ENCODE data around the gene SLC35F4. TPM values are rescaled to one million over a fixed set of nuclear protein-coding genes. Genes with fewer than 3 reads are reported as not detected.

The SLC35F4 gene
- total and polyA plus RNA-seq, 11 donors, result not detected

GRCh38 chr14:57559576-57559975 is 306.3 kb downstream of the SLC35F4 start:
- H3K27ac ChIP-seq, result no peak overlapping the region
- DNase-seq (no peak), ATAC-seq (no peak)
- no peak overlapping the region for H3K4me3 ChIP-seq
- H3K4me1 ChIP-seq, result peaks cover 0 to 5% (median 0%) of the 10 kb centered on the region in 12 donors
- H3K9me3 ChIP-seq, result peaks cover 0 to 6% (median 0%) of the 10 kb centered on the region in 12 donors
- WGBS, 4 donors, result 71 to 78% (median 77%) methylated on average over 5 of the region's 5 CpGs
- intact Hi-C loops (cut with DNase I), result no loop called here
- H3K27me3 ChIP-seq, result no peaks in the 10 kb centered on the region
- H3K36me3 ChIP-seq, result no peaks in the 10 kb centered on the region
- TF ChIP-seq CTCF (IDR thresholded peaks at IDR 0.05) (no peak), POLR2A (IDR thresholded peaks at IDR 0.05) (no peak)

GRCh38 chr14:57549765-57550420 is 316.0 kb downstream of the SLC35F4 start:
- Histone ChIP-seq H3K27ac (no peak overlapping the region), H3K4me3 (no peak overlapping the region), H3K4me1 (no peaks in the 10 kb centered on the region), H3K27me3 (no peaks in the 10 kb centered on the region), H3K9me3 (peaks cover 0 to 23% (median 9%) of the 10 kb centered on the region in 12 donors), H3K36me3 (no peaks in the 10 kb centered on the region)
- intact Hi-C loops (cut with DNase I), result no loop called here
- TF ChIP-seq CTCF (IDR thresholded peaks at IDR 0.05) (no peak), POLR2A (IDR thresholded peaks at IDR 0.05) (no peak)
- no peak for DNase-seq
- ATAC-seq, result no peak
- 38 to 47% (median 45%) methylated on average over 4 of the region's 4 CpGs for WGBS, 4 donors

- TF ChIP-seq CTCF (IDR thresholded peaks at IDR 0.05) (no peak), POLR2A (IDR thresholded peaks at IDR 0.05) (no peak)
- Histone ChIP-seq H3K4me1 (no peaks in the 10 kb centered on the region), H3K4me3 (no peak overlapping the region), H3K27me3 (no peaks in the 10 kb centered on the region), H3K36me3 (no peaks in the 10 kb centered on the region), H3K9me3 (peaks cover 0 to 17% (median 7%) of the 10 kb centered on the region in 12 donors), H3K27ac (no peak overlapping the region)
- ATAC-seq (no peak), DNase-seq (no peak)
- 51 to 67% (median 65%) methylated on average over 2 of the region's 2 CpGs for WGBS, 4 donors
- intact Hi-C loops (cut with DNase I), result no loop called here
Measured at GRCh38 chr14:57549016-57549564, 316.8 kb downstream of the SLC35F4 start.

- no peak for TF ChIP-seq POLR2A (IDR thresholded peaks at IDR 0.05)
- no peak for TF ChIP-seq CTCF (IDR thresholded peaks at IDR 0.05)
- Histone ChIP-seq H3K27me3 (no peaks in the 10 kb centered on the region), H3K9me3 (peaks cover 0 to 24% (median 4%) of the 10 kb centered on the region in 12 donors), H3K4me3 (no peak overlapping the region), H3K4me1 (no peaks in the 10 kb centered on the region), H3K27ac (no peak overlapping the region), H3K36me3 (no peaks in the 10 kb centered on the region)
- DNase-seq (no peak), ATAC-seq (no peak)
- intact Hi-C loops (cut with DNase I), result no loop called here
- 75 to 82% (median 77%) methylated on average over 2 of the region's 2 CpGs for WGBS, 4 donors
Measured at GRCh38 chr14:57547131-57547530, 318.8 kb downstream of the SLC35F4 start.
